ENCODE data around the gene HINT1.

The HINT1 gene

DNA sequence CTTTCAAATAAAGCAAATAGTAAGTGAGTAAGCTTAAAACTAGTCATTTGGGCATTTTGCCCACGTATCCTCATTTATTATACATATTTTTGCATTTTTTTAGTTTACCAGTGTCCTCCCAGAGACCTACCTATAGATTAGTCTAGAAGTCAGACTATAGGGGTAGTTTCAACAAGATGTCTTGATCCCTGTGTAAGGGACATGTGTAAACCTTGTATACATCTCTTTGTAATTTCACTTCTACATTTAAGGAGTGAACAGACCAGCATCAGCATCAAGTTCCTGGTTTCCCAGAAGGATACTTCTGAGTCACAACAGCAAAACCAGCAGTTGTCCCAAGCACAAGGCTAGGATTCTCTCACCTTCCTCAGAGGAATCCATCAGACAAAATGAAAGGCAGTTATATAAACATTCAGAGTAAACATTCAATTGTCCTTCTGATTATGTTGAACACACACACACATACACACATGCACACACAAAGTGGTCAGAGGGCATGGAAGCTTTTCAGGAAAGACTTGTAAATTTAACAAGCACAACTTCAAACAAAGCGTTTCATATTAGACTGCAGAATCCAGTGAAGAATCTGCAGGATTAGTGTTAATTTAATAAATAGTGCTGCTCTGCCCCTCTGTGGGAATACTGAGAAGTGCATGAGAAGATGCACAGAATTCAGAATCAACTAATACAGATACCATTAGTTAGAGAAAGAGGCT, 55.4 kb downstream of the HINT1 start:
- DNase-seq = peak; percentile 42

Data from MV-4-11 (cell line).